HG03439 (cell line): ENCODE results near the gene UBTF.
A peak's percentile ranks its signal among the peaks of the same experiment; 100 is the strongest.
"Not testable (repeated sequence)": the region's sequence is repeated elsewhere in the genome, so short reads cannot be mapped to it uniquely, and the experiment has no call there.

Experiments
- ATAC-seq: cut with Tn5 transposase; IDR thresholded peaks from one replicate; pipeline ENCODE4 v1.9.1; 2021; ENCODE audit warnings: mild to moderate bottlenecking, moderate library complexity; ENCODE audit not compliant: unreplicated experiment

UBTF gene

GRCh38 chr17:44247440-44247841, 28.0 kb upstream of the UBTF start:
- no peak for ATAC-seq

GRCh38 chr17:44241106-44241624, 21.7 kb upstream of the UBTF start:
- ATAC-seq: no peak

- ATAC-seq: not testable (repeated sequence)
Observed at GRCh38 chr17:44237886-44238285, 18.4 kb upstream of the UBTF start.

DNA sequence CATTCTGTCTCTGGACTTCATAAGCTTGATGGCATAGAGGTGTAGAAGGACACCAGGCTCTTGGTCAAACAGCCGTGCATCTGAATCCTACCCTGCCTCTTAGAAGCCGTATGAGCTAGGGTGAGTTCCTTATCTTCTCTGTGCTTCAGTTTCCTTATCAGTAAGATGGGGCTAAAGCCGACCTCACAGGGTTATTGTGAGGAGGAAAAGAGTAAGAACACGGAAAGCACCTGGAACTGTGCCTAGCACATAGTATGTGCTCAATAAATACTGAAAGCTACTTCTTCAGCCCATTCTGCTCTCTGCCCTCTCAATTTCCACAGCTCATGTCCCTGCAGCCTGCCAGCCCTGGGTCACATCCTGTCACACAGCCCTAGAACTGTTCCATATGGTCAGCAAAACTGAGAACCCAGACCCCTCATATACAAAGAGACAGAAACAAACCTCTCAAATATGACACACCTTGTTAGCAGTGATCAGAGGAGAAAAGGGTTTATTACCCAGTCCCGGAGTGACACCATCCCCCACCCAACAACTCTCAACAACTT, 17.0 kb upstream of the UBTF start:
- ATAC-seq: no peak

DNA sequence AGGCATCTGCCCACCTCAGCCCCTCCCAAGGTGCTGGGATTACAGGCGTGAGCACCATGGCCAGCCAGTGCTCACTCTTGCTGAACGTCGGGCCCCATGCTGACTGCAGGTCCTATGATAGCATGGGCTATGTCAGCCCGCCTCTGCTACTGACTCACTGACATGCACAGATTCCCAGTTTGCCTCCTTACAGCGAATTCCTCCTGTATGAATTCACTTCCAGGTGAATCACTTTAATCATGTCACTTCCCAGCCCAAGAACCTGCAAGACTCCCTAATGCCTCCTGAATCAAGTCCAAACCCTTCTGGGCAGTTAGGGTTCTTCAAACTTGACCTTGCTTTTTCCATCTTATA, 16.1 kb upstream of the UBTF start:
- no peak for ATAC-seq

GRCh38 chr17:44233582-44233981, 14.1 kb upstream of the UBTF start:
- ATAC-seq: no peak

- ATAC-seq: no peak
Observed at GRCh38 chr17:44232061-44232460, 12.6 kb upstream of the UBTF start.

GRCh38 chr17:44230140-44230539, 10.7 kb upstream of the UBTF start:
- no peak for ATAC-seq

- no peak for ATAC-seq
Observed at GRCh38 chr17:44229090-44229489, 9.6 kb upstream of the UBTF start.

DNA sequence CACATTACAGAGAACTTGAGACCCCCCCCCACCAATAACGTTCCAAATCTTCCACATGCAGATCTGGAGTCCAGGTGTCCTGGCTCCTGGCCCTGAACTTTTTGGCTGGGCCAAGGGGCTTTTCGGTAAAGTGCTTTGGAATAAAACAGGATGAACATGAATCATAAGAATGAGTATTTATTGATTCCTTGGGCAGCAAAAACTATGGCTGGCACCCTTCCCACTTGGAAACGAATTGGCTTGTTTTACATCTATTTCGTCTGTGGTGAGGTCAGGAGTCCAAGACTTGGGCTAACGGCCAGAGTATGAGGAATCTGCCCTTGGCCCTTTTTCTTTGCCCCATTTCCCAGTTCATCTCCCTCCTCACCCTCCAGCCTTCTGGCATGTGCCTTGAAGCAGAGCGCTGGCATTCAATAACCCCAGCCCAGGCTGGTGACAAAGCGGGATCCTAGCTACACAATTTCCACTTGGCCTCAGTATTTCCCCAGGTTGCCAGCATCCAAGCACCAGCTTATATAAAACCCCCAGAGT, 4.1 kb upstream of the UBTF start:
- ATAC-seq: no peak

GRCh38 chr17:44222112-44222869, 2.8 kb upstream of the UBTF start:
- no peak for ATAC-seq

DNA sequence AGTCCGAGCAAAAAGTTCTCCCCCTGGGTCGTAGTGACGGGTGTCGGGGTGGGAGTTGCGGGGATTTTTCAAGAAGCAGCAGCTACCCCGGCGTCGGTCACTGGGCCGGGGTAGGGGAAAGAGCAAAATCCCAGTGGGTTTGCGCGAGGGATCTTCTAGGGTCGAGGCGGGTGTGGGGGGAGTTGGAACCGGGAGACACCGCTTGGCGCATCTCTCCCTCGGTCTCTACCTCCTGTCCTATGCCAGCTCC, 2.3 kb upstream of the UBTF start:
- no peak for ATAC-seq

DNA sequence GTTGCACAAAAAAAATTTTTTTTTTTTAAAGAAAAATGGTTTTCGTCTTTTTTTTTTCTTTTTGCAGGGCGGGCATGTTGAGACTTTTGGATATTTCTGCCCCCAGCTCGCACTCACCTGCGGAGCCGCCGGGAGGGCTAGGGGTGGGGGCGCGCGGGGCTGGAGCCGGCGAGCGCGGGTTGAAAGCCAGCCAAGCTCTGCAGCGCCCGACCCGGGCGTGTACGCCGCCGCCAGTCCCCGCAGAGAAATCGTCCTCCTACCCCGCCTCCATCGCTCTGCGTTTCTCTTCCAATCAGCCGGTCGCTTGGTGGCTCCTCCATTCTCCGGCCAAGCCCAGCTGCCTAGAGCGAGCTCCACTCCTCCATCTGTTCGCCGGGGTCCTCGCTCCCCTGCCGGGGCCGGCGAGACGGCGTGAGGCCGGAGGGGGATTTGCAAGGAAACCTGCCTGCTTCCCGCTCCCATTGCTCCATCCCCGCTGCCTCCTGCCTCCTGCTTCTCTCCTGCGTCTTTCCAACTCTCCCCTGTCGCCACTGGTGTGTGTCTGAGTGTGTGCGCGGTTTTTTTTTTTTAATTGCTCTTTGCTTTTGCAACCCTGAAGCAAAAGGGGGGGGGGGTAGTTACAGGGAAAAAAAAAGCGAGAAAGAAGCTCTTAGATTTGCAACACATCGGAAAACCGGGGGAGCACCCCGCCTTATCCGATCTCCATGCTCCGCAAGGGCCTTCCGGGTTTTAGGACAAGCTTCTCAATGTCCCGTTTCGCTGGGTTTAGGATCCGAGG, 1.8 kb upstream of the UBTF start:
- ATAC-seq: no peak

GRCh38 chr17:44220213-44221083, 973 bp upstream of the UBTF start:
- ATAC-seq: no peak

GRCh38 chr17:44219108-44219615, 313 bp downstream of the UBTF start:
- peak; percentile 29 for ATAC-seq

DNA sequence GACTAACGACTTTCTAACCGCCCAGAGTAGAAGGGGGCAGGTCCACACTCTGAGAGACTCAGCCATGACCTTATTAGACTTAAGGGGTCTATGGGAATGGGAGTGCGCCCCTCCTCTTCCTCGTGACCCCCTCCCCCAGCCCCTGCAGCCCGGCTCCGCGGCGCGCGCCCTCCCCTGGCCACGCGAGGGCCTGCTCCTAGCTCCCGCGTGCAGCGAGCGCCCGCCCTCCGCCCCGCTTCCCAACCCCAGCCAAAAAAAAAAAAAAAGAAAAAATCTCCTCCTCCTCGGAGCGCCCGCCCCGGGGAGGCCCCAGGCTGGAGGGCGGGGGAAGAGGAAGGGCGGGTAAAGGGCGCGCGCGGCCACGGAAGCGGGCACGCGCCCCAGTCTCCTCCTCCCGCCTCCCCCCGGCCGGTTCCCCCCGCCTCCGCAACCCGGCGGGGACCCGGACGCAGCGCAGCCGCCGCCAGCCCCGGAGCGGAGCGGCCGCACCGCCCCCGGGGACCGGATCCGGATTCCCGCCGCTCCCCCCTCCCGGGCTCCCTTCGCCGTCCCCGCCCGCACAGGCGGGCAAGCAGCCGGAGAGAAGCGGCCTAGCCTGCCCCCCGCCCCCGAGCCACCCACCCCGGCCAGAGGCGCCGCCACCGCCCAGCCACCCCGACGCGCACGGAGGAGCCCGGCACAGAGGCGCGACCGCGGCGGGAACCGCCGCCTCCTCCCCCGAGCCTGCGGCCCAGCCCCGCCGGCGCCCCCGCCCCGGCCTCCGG, 949 bp downstream of the UBTF start:
- peak; percentile 29 for ATAC-seq

DNA sequence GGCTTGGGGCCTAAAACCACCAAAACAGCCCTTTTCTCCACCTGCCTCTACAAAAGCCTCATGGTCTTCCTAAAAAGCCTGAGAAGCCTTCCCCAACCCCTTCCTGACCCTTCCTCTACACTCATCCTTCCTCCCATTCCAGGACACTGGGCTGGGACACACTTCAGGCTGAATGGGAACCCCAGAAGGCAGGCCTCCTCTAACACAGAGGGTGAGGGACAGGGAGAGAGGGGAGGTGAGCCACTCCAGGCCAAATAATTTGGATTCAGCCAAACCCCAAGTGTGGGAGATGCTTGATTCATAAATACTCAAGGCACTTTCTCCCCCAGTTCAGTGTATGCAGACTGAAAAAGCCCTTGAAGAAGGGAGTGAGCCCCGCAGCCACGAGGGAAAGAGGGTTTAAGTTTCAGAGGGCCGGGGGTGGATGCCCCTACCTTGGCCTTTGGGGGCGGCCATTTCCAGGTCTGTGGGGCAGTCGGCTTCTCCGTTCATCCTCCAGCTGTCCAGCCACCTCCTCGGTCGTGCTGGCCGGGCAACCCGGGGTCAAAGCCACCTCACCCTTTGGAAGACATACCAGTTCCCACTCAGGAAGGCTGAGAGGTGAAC, 1.6 kb downstream of the UBTF start:
- no peak for ATAC-seq

DNA sequence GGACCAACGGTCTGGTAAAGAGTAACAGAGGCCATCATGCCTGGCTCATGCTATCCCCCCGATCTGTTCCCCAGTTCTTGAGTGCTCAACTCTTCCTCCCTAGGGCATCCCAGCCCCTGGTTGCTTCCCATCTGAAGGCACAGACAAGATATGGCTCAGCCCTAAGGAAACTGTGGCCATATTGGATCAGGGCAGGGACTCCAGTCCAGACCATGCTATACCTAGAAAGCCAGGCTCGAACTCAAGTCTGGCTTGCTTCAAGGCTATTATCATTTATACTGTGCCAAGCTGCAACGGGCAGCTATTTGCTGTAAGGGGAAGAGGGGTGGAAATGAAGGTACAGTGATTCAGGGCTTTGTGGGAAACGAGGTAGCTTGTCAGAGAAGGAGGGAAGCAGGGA, 2.8 kb downstream of the UBTF start:
- ATAC-seq: no peak

GRCh38 chr17:44216173-44216572, 3.3 kb downstream of the UBTF start:
- no peak for ATAC-seq

DNA sequence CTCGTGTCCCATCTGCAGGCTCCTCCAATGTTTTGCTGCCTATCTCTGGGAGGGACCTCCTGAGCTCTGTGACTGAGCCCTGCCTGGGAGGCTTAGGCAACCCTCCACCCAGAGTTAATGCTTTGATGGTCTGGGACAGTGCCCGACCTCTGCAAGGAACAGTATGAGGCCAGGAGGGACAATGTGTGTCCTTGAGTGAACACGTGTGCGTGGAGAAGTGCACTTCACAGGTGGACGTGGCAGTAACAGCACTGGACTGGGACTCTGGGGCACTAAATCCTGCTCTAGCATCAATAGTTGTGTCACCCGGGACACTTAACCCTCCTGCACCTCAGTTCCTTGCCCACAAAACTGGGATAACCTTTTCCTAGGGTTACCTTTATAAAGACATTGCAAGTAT, 4.6 kb downstream of the UBTF start:
- no peak for ATAC-seq
